HepG2 (cell line): ENCODE results near the gene STIM2. TPM values are rescaled to one million over a fixed set of nuclear protein-coding genes. Genes with fewer than 3 reads are reported as not detected.

ENCODE experiments used
- ATAC-seq: fragments of 200-7000 bp; cut with Tn5 transposase; 3 replicates; pipeline ENCODE4 v1.9.1; 2020; ENCODE audit warnings: mild to moderate bottlenecking, moderate library complexity
- BruUV-seq: library from RNA; stranded (reverse); fragments of 400-500 nt; replicated peaks from 2 replicates; lab custom pipeline; 2021; lab: Mats Ljungman, UMichigan
- CTCF ChIA-PET: fragments of 300-600 bp; formaldehyde crosslinking; extraction: SDS; loops from one replicate; lab custom pipeline; 2021; ENCODE audit warnings: low total read pairs, inconsistent platforms, low intra/inter-chr PET ratio; lab: Yijun Ruan, JAX
- POLR2A ChIA-PET: fragments of 350-600 bp; sonication (Branson Sonifier 250); formaldehyde crosslinking; loops from one replicate; lab custom pipeline; 2020; ENCODE audit warnings: antibody characterized with exemption, inconsistent platforms; lab: Yijun Ruan, JAX
- DNase-seq: peaks from one replicate; pipeline ENCODE4 v3.0.0-alpha.2; 2015; ENCODE audit warnings: low spot score
- FAIRE-seq: peaks from 3 replicates; lab custom pipeline; 2011; peaks lifted over from hg19 to GRCh38; lab: Jason Lieb, UNC
- H2AFZ ChIP-seq: one replicate; pipeline ENCODE4 v1.6.1; 2011; ENCODE audit warnings: low read length, inconsistent platforms
- H3K27ac ChIP-seq: fragments of 300-600 bp; 3 replicates; pipeline ENCODE4 v1.8.0; 2011; ENCODE audit warnings: mixed run types, mild to moderate bottlenecking, mixed read lengths, low read length, inconsistent platforms; ENCODE audit not compliant: insufficient read depth; ENCODE audit errors: extremely low read length
- H3K27me3 ChIP-seq, 2 experiments: fragments of 200-600 bp in 1 of 2; 2 replicates in 1 of 2; 3 replicates in 1 of 2; pipeline versions ENCODE4 v1.6.0 to v1.8.0; 2011; ENCODE audit warnings: low read length in 2 of 2, mild to moderate bottlenecking in 2 of 2, moderate library complexity in 2 of 2, inconsistent platforms in 1 of 2; ENCODE audit not compliant: insufficient read depth in 2 of 2, control insufficient read depth in 1 of 2
- H3K36me3 ChIP-seq, 2 experiments: fragments of 200-600 bp in 1 of 2; replicated peaks in 1 of 2; 2 replicates in 1 of 2; 3 replicates in 1 of 2; pipeline versions ENCODE4 v1.5.1 to v1.8.0; 2011; ENCODE audit warnings: low read length in 2 of 2, inconsistent platforms in 1 of 2; ENCODE audit not compliant: insufficient read depth in 2 of 2, control insufficient read depth in 1 of 2
- H3K4me1 ChIP-seq: 2 replicates; pipeline ENCODE4 v1.5.1; 2012; ENCODE audit warnings: low read length, inconsistent platforms; ENCODE audit not compliant: insufficient read depth
- H3K4me2 ChIP-seq: 2 replicates; pipeline ENCODE4 v1.6.0; 2011; ENCODE audit warnings: low read depth, low read length, inconsistent platforms
- H3K4me3 ChIP-seq, 3 experiments: fragments of 200-600 bp in 1 of 3; sonication (generic), shearing (Covaris generic) in 1 of 3; replicated peaks in 1 of 3; 2 replicates each; pipeline ENCODE4 v1.5.1; 2011 to 2016; ENCODE audit warnings: low read length in 3 of 3, inconsistent platforms in 2 of 3, low read depth in 2 of 3, mild to moderate bottlenecking in 2 of 3, control low read depth in 1 of 3, mixed read lengths in 1 of 3; ENCODE audit not compliant: insufficient read depth in 1 of 3
- H3K79me2 ChIP-seq: one replicate; pipeline ENCODE4 v1.6.1; 2011; ENCODE audit warnings: low read length, inconsistent platforms; ENCODE audit not compliant: insufficient read depth
- H3K9ac ChIP-seq: 2 replicates; pipeline ENCODE4 v1.6.0; 2011; ENCODE audit warnings: mild to moderate bottlenecking, low read depth, low read length, inconsistent platforms; ENCODE audit not compliant: insufficient read depth
- H3K9me3 ChIP-seq: 2 replicates; pipeline ENCODE4 v1.5.1; 2012; ENCODE audit warnings: mild to moderate bottlenecking, low read length
- H4K20me1 ChIP-seq: 2 replicates; pipeline ENCODE4 v1.6.0; 2011; ENCODE audit warnings: inconsistent platforms, mild to moderate bottlenecking, low read length, moderate library complexity; ENCODE audit not compliant: insufficient read depth
- CEBPZ ChIP-seq: IDR thresholded peaks from 2 replicates; pipeline ENCODE4 v1.6.1; 2012; ENCODE audit warnings: low read length, improper control_type of control experiment
- ELF4 ChIP-seq: sonication (generic); formaldehyde crosslinking; IDR thresholded peaks from 2 replicates; pipeline ENCODE4 v1.5.0; 2020; ENCODE audit warnings: missing genetic modification reagents, mild to moderate bottlenecking, moderate library complexity, borderline replicate concordance
- IKZF5 ChIP-seq: IDR thresholded peaks from 2 replicates; pipeline ENCODE4 v1.6.1; 2018; ENCODE audit warnings: missing genetic modification reagents, mild to moderate bottlenecking, missing compliant biosample characterization
- PHF21A ChIP-seq: sonication (generic); formaldehyde crosslinking; IDR thresholded peaks from 2 replicates; pipeline ENCODE4 v1.5.0; 2020; ENCODE audit warnings: mild to moderate bottlenecking, missing genetic modification reagents
- ZNF784 ChIP-seq: sonication (generic); formaldehyde crosslinking; IDR thresholded peaks from 2 replicates; pipeline ENCODE4 v1.5.1; 2020; ENCODE audit warnings: missing genetic modification reagents, mild to moderate bottlenecking, borderline replicate concordance
- ZNF841 ChIP-seq: sonication (generic); formaldehyde crosslinking; IDR thresholded peaks from 2 replicates; pipeline ENCODE4 v1.8.1; 2023; ENCODE audit warnings: missing genetic modification reagents, borderline replicate concordance
- WGBS: methylation state at CpG from one replicate; pipeline ENCODE4 v1.1.6; 2017; ENCODE audit warnings: low lambda C conversion rate; 5-methylcytosine and 5-hydroxymethylcytosine counted together
- in situ Hi-C: cut with HindIII; loops from 2 replicates; pipeline ENCODE4 v1.10.0; 2017; ENCODE audit warnings: low pct_unique_long_range_greater_than_20kb; ENCODE audit not compliant: extremely low pct_ligation_motif_present
- intact Hi-C: fragments of 100-400 bp; cut with micrococcal nuclease; formaldehyde crosslinking; loops from one replicate; pipeline ENCODE4 v1.10.0; 2022; ENCODE audit not compliant: unreplicated experiment
- polyA plus RNA-seq, 8 experiments: library from polyadenylated mRNA; depleted of rRNA in 3 of 8; stranded (reverse) in 7 of 8; unstranded in 1 of 8; fragments of >200 nt; fragmentation: Illumina TruSeq in 4 of 8; extraction: Trizol in 4 of 8; gene quantifications; 2 replicates each; pipeline versions ENCODE4 v1.2.1 to v1.2.3, GENCODE V29; 2011 to 2016; ENCODE audit warnings: low read depth in 4 of 8, missing spikeins in 1 of 8, mixed read lengths in 1 of 8; ENCODE audit not compliant: insufficient read depth in 1 of 8
- total RNA-seq, 5 experiments: library from RNA; depleted of rRNA; stranded (reverse); fragments of >200 nt; fragmentation: Illumina TruSeq; extraction: Trizol; gene quantifications; 2 replicates each; pipeline ENCODE4 v1.2.3, GENCODE V29; 2016; ENCODE audit warnings: low read depth in 1 of 5

The STIM2 gene
- total and polyA plus RNA-seq, 2 of the 13 experiments (the other 11 are each of a cell fraction or from before 2014, with no cell fraction given), result 19.3 to 19.4 TPM

GRCh38 chr4:27023366-27023765 is 162.7 kb downstream of the STIM2 start:
- Histone ChIP-seq H4K20me1 (no peaks in the 10 kb centered on the region), H2AFZ (no peak overlapping the region), H3K4me3 (no peak overlapping the region), H3K9ac (no peak overlapping the region), H3K36me3 (no peaks in the 10 kb centered on the region), H3K79me2 (no peaks in the 10 kb centered on the region), H3K4me1 (no peaks in the 10 kb centered on the region), H3K27ac (no peak overlapping the region), H3K4me2 (no peak overlapping the region), H3K27me3 (no peaks in the 10 kb centered on the region), H3K9me3 (no peaks in the 10 kb centered on the region)
- in situ Hi-C loops (loop anchor here (25.0 kb wide), 1 partner anchor 236 kb away; no protein-coding TSS in a partner anchor), intact Hi-C loops (no loop called here)
- 92% methylated on average over 4 of the region's 4 CpGs for WGBS
- ChIA-PET CTCF (no interaction called here), POLR2A (no interaction called here)
- no peak for DNase-seq
- FAIRE-seq, result no peak
- no TSS peak for BruUV-seq
- no peak for TF ChIP-seq ZNF784 (CRISPR knock-in tag)
- TF ChIP-seq CEBPZ, result no peak
- no peak for TF ChIP-seq ZNF841 (CRISPR knock-in tag)
- no peak for TF ChIP-seq PHF21A
- no peak for TF ChIP-seq ELF4 (CRISPR knock-in tag)
- no peak for TF ChIP-seq IKZF5
- ATAC-seq, result no peak
